NCI-H748 (cell line): ENCODE data around the gene ZNF324B.
"Not testable (repeated sequence)": the region's sequence is repeated elsewhere in the genome, so short reads cannot be mapped to it uniquely, and the experiment has no call there.

Experiments used
- DNase-seq: peaks from one replicate; lab custom pipeline; 2025; ENCODE audit not compliant: unreplicated experiment; lab: John Stamatoyannopoulos, UW

ZNF324B gene

DNA sequence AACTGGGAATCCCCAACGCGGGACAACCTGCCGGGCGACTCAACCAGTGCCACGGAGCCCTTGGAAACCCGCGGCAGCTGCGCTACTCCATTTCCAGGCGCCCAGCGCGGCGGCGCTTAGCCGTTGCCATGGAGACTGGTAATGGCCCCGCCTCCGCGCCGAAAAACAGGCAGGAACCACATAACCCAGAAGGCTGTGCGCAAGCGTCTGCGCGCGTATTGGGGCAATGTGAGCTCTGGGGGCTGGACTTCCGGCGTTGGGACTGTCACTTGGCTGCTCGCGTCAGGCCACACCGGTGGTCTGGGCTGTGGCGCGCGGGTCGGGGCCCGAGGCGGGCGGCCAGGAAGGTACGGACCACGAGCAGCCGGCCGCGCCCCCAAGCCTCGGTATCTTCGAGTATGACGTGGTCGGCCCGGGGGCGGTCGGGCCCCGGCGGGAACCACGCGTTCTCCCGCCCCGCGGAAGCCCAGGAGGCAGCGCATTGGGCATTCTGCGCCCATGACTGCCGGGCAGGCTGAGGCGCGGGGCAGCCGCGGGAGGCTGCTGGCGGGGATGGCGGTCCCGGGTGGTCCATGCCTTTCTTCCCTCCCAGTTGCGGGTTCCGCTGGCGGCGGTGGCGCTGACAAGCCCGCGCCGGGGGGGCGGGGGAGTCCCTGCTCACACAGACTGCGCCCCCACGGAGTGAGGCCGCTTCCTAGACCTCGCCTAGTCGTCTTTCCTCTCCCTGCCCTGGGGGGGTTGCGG lies at the start of gene ZNF324B:
Gene ZNF324B (plus strand): TSS at position 265 of the 744 bp plus-strand sequence. CDS start 2,080 bp downstream, outside the sequence.
- peak; percentile 99 for DNase-seq

DNA sequence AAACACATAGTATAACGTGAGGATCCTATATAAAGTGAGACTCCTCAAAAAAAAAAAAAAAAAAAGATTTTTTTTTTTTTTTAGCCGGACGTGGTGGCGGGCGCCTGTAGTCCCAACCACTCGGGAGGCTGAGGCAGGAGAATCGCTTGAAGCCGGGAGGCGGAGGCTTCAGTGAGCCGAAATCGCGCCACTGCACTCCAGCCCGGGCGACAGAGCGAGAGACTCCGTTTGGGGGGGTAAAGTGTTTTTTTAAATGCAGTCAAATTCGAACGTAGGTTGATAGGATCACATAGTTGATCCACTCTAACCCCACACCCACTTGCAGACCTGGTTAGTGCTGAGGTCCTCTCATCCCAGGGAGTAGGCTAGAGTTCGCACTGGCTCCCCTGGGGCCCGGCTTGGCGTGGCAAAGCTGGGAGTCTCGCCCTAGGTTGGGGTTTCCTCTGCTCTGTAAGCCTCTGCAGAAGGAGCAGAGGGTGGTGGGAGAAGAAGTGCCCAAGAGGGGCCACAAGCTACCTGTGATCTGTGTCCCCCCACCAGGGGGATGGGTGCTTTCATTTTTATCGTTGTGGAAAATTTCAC lies 49.5 kb upstream of the ZNF324B start:
- peak; percentile 44 for DNase-seq

DNA sequence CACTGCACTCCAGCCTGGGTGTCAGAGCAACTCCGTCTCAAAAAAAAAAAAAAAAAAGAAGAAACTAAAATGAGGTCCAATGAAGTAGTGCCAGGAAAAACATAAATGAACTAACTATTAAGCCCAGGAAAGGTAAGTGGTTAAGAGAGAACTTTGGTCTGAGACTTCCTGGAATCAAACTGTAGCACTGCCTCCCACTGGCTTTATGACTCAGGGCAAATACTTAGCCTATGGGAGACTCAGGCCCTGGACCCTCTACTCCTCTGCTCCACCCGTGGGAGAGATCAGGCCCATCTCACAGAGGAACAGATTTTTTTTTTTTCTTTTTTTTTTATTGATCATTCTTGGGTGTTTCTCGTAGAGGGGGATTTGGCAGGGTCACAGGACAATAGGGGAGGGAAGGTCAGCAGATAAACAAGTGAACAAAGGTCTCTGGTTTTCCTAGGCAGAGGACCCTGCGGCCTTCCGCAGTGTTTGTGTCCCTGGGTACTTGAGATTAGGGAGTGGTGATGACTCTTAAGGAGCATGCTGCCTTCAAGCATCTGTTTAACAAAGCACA lies 47.4 kb upstream of the ZNF324B start:
- DNase-seq: not testable (repeated sequence)

DNA sequence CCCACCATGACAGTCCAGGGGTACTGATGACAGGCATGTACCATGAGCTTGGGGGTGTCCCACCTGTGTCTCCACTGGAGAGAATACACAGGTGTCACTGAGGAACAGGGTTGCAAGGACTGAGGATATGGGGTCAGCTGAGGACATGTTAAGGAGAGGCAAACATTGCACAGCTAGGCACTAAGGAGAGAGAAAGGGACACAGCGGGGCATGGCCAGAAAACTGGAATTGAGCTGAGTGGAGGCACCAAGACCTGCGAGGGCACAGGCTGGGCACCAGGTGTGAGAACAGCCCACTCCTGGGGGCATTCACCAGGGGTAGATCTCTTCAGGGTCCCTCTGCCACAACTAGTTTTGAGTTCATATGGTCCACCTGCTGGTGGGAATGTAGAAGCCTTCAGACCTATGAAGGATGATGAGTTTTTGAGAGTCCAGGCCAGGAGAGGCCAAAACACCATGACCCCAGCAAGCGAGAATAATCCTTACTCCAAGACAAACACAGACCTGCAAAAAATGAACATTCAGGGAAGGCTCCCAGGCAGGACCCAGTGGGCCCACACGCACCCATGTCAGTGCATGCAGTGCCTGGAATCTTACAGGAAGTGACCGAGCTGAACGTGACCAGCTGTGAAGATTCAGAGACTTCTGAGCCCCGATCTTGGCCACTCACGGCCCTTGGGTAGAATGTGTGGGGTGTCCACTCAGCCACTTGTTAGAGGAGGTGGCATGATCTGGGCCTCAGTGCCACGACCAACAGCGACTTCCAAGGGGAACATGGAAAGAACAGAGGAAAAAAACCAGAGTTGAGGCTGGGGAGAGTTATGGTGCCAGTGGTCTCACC lies 44.4 kb upstream of the ZNF324B start:
- DNase-seq: peak; percentile 45

DNA sequence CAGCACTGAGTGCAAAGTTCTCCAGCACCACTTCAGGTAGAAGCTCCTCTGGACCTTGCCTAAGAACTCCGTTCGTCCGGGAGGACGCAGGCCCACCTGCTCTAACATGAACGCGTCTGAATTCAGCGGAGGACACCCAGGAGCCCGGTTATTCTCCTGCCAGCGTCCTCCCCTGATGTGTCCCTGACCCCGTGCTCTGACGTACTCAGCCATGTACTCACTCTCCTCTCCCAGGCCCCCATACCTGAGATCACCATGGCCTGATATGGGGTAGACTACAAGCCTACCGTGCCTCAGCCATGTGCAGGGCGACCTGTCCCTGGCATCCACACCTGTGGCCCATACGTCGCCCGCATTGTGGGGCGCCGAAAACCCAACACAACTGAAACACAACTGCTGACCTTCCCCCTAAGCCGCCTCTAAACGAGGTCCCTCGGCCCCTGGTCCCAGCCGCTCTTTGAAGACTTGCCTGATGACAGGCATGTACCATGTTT lies 43.7 kb upstream of the ZNF324B start:
- DNase-seq: peak; percentile 62

DNA sequence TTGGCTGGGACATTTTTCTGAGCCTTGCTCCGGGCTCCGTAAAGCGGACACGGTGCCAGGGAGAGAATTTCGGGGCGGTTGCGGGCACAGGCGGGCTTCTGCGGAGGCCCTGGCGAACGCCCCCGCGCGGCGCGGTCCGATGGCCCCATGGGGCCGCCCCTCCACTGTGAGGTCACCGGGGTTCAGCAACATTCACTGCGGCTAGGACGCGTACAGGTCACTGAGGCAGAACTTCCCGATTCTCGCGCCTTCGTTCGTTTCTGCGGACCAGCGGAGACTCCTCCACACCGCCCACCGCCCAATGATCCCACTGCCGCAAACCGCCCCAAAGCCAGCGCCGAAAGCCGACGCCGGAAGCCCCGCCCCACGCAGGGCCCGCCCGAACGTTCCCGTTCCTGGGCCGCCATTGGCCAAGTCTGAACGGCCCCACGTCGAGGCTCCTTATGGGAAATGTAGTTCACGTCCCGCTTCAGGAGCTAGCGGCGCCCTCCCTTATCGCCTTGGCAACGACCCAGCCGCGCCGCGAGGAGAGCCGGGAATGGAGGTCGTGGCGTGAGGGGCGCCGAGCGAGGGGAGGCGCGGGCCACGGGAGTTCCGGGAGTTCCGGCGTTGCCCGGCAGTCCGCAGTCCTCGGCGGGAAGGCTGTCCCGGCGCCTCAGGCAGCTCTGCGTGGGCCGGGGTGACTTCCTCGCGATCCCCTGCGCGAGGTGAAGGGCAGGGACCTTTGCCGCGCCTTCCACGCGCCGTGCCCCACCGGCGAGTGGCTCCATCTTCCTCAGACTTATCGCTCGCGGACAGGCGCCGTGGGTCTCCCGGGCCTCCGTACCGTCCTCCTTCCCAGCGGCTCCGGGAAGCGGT lies 43.0 kb upstream of the ZNF324B start, which contains the start of gene ZNF584:
Gene ZNF584 (plus strand): TSS at position 498 of the 858 bp plus-strand sequence. CDS start 499 bp downstream, outside the sequence.
- DNase-seq: peak; percentile 99

DNA sequence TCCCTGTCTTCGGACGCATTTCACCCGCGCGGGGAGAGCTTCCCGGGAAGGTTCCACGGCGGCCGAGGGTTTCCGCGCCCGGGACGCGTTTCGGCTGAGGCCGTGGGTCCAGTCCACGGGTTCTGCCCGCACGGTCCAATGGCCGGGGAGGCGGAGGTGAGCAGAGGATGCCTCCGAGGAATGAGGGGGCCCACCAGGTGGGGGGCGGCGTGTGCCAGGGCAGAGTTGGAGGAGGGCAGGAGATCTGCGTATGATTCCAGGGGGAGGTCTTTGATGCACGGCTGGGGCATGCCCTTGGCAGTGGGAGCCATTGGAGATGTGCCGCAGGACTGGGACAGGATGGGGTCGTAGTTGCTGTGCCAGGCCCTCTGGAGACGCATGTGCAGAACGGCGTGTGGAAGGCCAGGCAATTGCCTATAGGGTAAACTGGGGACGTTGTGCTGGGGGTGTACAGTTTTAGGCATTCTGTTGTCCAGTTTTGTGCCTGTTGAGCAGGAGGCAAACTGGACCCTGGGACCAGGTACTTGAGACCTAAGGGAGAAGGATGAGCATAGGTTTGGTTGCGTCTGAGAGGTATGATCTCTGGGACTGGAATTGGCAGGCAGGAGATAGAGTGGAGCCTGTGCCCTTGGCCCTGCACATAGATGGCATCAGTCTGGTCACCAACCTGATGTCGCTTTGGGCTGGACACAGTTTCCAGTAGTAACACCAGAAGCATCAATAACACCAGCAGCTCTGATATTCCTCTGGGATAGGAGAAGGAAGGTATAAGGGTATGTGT lies 42.2 kb upstream of the ZNF324B start:
- DNase-seq: peak; percentile 68

DNA sequence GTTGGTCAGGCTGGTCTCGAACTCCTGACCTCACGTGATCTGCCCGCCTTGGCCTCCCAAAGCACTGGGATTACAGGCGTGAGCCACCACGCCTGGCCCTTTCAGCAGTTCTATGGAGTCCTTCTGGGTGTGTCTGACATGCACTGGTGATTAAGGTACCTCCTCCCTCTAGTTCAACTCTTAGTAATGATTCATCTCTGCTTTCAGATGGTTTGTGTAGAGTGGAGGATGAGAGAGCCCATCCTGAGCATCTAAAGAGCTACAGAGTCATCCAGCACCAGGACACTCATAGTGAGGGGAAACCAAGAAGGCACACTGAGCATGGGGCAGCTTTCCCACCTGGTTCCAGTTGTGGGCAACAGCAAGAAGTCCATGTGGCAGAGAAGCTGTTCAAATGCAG lies 34.8 kb upstream of the ZNF324B start:
- DNase-seq: no peak

DNA sequence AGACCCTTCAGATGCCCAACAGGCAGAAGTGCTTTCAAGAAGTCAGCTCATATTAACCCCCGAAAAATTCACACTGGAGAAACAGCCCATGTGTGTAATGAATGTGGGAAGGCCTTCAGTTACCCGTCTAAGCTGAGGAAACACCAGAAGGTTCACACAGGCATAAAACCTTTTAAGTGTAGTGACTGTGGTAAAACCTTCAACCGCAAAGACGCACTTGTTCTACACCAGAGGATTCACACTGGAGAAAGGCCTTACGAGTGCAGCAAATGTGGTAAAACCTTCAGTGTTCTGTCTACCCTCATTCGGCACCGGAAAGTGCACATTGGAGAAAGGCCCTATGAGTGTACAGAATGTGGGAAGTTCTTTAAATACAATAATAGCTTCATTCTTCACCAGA lies 34.4 kb upstream of the ZNF324B start:
- DNase-seq: no peak

DNA sequence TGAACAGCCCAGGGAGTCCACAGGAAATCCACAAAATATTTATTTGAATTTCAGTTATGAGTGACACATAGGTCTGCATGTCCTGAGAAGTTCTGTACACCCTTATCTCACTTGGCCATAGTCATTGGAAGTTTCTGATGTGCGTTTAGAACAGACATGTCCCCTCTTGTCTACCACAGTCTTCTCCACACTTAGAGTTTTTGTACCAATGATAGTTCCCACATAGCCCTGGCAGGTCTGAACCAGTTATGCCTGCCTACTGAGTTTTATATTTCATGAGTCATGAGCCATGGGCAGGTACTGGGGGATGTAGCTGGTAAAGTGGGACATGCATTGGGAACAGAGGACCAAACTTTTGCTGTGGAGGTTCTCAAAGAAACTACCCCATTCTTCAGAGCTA lies 22.8 kb upstream of the ZNF324B start:
- DNase-seq: no peak

DNA sequence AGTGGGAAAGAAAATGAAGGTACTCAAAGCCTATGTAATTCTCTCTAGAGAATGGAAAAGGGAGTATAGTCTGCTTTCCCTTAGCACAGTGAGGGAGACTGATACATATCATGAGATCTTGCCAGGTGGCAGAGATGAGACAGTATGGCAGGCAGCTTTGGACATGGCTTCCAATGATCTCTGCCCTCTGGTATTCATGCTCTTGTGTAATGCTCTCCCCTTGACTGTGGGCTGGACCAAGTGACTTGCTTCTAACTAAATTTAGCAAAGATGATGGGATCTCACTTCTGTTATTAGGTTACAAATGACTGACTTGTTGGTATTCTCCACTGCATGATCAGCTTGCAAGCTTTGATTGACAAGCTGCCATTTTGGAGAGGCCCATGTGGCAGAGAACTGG lies 21.7 kb upstream of the ZNF324B start:
- no peak for DNase-seq

DNA sequence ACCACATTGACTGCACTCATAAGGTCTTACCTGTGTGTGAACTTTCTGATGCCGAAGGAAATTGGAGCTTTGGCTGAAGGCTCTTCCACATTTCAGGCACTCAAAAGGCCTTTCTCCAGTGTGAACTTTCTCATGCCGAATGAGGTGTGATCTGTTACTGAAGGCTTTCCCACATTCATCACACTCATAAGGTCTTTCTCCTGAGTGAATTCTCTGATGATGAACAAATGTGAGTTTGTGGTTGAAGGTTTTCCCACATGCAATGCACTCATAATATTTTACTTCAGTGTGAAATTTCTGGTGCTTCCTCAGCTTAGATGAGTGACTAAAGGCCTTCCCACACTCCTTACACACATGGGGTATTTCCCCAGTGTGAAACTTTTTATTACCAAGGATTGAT lies 17.2 kb upstream of the ZNF324B start:
- no peak for DNase-seq

DNA sequence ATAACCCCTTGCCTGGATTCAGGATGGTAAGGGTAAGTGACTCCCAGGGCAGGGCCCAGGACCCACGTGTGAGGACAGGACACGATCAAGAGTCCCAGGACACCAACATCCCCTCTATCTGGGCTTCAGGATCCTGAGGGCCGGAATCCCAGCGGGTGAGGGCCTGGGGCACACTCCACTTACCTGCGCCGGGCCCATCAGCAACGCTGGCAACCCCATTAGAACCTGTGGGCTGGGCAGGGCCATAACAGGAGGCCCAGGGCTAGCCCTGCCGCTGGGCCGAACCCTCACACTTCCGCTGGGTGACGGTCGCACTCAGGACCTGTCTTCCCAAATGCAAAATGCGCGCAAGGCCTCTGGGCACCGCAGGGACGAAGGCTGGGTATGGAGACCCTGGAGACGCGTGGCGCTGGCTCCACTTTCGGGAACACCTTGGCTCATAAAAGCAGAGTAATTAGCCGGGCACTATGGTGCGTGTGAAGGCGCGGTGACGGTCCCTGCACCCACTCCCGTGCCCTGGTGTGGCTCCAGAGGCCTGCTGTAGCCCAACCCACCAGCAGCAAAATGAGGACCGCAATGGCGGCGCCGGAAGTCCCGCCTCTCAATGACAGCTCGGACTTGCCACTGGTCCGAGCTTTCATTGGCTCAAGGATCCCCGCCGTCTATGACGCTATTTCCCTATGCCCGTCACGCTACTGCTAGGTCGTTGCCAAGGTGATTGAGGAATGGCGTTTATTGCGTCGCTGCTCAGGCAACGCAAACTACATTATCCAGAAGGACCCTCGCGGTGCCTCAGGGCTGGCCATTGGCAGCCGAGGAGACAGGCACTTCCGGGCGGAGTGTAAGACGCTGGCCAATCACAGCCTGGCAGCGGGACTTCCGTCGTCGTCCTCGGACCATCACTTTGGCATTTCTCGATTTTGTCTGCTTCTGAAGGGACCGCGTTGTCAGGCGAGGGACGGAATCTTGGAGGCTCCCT lies 11.6 kb upstream of the ZNF324B start, which contains the start of gene ZNF132:
Gene ZNF132 (minus strand): TSS at position 578 of the 979 bp plus-strand sequence. CDS start 332 bp downstream, at position 246.
- peak; percentile 100 for DNase-seq

DNA sequence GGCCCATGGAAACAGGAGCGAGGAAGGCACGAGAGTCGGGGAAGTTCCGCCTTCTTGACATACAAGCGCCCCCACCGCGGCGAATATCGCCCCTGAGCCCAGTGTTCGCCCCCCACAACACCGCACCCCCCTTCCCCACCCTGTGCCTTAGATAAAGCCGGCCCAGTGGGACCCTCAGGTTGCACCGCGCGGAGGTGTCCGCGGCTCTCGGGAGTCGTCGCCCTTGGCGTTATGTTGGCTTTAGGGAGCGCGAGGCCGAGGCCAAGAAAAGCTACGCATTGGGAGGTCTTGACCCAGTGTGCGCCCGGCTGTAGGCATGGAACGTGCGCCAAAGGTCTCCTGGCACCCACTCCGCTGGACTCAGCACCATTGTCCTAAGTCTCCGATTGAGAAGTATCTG lies 10.9 kb upstream of the ZNF324B start:
- peak; percentile 45 for DNase-seq

DNA sequence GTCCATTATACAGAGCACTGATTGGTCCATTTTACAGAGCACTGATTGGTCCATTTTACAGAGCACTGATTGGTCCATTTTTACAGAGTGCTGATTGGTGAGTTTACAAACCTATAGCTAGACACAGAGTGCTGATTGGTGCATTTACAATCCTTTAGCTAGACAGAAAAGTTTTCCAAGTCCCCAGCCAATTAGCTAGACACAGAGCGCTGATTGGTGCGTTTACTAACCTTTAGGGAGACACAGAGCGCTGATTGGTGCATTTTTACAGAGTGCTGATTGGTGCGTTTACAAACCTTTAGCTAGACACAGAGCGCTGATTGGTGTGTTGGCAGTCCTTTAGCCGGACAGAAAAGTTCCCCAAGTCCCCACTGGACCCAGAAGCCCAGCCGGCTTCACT lies 8.4 kb upstream of the ZNF324B start:
- not testable (repeated sequence) for DNase-seq

DNA sequence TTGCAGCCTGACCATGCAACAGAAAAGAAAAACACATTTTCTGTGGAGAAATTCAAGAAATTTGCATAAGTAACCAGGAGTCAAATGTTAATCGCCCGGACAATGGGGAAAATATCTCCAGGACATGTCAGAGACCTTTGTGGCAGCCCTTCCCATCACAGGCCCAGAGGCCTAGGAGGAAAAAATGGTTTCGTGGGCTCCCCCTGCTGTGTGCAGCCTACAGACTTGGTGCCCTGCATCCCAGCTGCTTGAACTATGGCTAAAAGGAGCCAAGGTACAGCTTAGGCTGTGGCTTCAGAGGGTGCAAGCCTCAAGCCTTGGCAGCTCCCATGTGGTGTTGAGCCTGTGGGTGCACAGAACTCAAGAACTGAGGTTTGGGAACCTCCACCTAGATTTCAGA lies 2.6 kb upstream of the ZNF324B start:
- DNase-seq: not testable (repeated sequence)

DNA sequence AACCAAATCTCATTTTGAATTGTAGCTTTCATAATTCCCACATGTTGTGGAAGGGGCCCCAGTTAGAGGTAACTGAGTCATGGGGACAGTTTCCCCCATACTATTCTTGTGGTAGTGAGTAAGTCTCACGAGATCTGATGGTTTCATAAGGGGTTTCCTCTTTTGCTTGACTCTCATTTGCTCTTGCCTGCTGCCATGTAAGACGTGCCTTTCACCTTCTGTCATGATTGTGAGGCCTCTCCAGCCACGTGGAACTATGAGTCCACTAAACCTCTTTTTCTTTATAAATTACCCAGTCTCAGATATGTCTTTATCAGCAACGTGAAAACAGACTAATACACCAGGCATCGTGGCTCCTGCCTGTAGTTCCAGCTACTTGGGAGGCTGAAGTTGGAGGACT lies 1.4 kb upstream of the ZNF324B start:
- DNase-seq: not testable (repeated sequence)

DNA sequence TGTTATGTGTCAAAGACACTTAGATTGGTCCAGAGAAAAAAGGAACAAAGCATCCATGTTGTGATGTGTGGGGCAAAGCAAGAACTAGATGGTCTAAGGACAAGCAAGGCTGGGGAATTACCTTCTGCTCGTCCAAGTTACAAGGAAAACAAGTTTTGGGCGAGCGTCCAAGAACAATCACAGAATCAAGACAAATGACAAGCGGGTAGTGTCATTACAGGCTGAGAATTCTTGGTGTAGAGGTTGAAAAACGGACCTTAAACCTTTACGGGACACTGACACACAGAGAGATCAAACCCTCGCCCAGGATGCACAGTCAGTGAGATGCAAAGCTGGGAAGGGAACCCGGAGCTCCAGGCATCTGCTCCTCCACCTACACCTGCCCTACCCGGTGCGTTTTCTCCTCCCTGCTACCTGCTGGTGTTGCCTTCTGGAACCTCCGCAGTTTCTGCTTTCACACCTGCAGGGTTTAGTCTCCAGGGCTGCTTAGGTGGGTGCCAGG lies 515 bp upstream of the ZNF324B start:
- DNase-seq: no peak
